GM23338 (cell line): ENCODE data around the gene ACO1.

Experiments
- CREB1 ChIP-seq: fragments of 250-450 bp; sonication (Bioruptor Pico); IDR thresholded peaks from 2 replicates; pipeline ENCODE4 v1.5.0; 2020; ENCODE audit warnings: low read depth, mild to moderate bottlenecking, moderate library complexity
- EZH2 ChIP-seq: fragments of 200-600 bp; sonication (generic); IDR thresholded peaks from one replicate; pipeline ENCODE4 v1.8.0; 2017; ENCODE audit warnings: antibody characterized with exemption, mild to moderate bottlenecking, low read depth; ENCODE audit not compliant: unreplicated experiment
- EZH2phosphoT487 ChIP-seq: fragments of 200-600 bp; sonication (generic); IDR thresholded peaks from one replicate; pipeline ENCODE4 v1.8.1; 2018; ENCODE audit warnings: antibody characterized with exemption; ENCODE audit not compliant: unreplicated experiment
- JUNB ChIP-seq: IDR thresholded peaks from one replicate; pipeline ENCODE4 v1.6.1; 2016; ENCODE audit warnings: antibody characterized with exemption; ENCODE audit not compliant: unreplicated experiment
- NANOG ChIP-seq: IDR thresholded peaks from 2 replicates; pipeline ENCODE4 v1.6.1; 2016; ENCODE audit warnings: antibody characterized with exemption, borderline replicate concordance
- POLR2AphosphoS5 ChIP-seq: IDR thresholded peaks from 2 replicates; pipeline ENCODE4 v1.6.1; 2016; ENCODE audit warnings: antibody characterized with exemption, low read depth
- STAT1 ChIP-seq: IDR thresholded peaks from one replicate; pipeline ENCODE4 v1.6.1; 2016; ENCODE audit warnings: antibody characterized with exemption; ENCODE audit not compliant: unreplicated experiment
- ZNF114 ChIP-seq: fragments of 250-450 bp; sonication (Bioruptor Pico); IDR thresholded peaks from 2 replicates; pipeline ENCODE4 v1.5.0; 2020; ENCODE audit warnings: mild to moderate bottlenecking, moderate library complexity
- ZNF331 ChIP-seq: fragments of 250-450 bp; sonication (Bioruptor Pico); IDR thresholded peaks from 2 replicates; pipeline ENCODE4 v1.5.0; 2020; ENCODE audit warnings: low read depth, mild to moderate bottlenecking, moderate library complexity
- TF ChIP-seq, protein P1 (sequence below), 2 experiments: fragments of 200-600 bp in 1 of 2; sonication (generic) in 1 of 2; conservative IDR thresholded peaks; 2 replicates each; pipeline versions ENCODE4 v1.5.1 to v1.6.1; 2016 to 2017; ENCODE audit warnings: antibody characterized with exemption in 2 of 2, low read depth in 2 of 2, mild to moderate bottlenecking in 2 of 2, moderate library complexity in 1 of 2
- TF ChIP-seq, protein P2 (sequence below): IDR thresholded peaks from one replicate; pipeline ENCODE4 v1.6.1; 2018; ENCODE audit warnings: antibody characterized with exemption; ENCODE audit not compliant: unreplicated experiment
- TF ChIP-seq, protein P3 (sequence below): IDR thresholded peaks from 2 replicates; pipeline ENCODE4 v1.6.1; 2016; ENCODE audit warnings: antibody characterized with exemption

GRCh38 chr9:32501868-32502267 is 117.4 kb downstream of the ACO1 start:
- TF ChIP-seq, protein P1, sequence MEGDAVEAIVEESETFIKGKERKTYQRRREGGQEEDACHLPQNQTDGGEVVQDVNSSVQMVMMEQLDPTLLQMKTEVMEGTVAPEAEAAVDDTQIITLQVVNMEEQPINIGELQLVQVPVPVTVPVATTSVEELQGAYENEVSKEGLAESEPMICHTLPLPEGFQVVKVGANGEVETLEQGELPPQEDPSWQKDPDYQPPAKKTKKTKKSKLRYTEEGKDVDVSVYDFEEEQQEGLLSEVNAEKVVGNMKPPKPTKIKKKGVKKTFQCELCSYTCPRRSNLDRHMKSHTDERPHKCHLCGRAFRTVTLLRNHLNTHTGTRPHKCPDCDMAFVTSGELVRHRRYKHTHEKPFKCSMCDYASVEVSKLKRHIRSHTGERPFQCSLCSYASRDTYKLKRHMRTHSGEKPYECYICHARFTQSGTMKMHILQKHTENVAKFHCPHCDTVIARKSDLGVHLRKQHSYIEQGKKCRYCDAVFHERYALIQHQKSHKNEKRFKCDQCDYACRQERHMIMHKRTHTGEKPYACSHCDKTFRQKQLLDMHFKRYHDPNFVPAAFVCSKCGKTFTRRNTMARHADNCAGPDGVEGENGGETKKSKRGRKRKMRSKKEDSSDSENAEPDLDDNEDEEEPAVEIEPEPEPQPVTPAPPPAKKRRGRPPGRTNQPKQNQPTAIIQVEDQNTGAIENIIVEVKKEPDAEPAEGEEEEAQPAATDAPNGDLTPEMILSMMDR (conservative IDR thresholded peaks at IDR 0.05; ENCODE audit: low read depth in 2 of 2): no peak
- TF ChIP-seq, protein P2, sequence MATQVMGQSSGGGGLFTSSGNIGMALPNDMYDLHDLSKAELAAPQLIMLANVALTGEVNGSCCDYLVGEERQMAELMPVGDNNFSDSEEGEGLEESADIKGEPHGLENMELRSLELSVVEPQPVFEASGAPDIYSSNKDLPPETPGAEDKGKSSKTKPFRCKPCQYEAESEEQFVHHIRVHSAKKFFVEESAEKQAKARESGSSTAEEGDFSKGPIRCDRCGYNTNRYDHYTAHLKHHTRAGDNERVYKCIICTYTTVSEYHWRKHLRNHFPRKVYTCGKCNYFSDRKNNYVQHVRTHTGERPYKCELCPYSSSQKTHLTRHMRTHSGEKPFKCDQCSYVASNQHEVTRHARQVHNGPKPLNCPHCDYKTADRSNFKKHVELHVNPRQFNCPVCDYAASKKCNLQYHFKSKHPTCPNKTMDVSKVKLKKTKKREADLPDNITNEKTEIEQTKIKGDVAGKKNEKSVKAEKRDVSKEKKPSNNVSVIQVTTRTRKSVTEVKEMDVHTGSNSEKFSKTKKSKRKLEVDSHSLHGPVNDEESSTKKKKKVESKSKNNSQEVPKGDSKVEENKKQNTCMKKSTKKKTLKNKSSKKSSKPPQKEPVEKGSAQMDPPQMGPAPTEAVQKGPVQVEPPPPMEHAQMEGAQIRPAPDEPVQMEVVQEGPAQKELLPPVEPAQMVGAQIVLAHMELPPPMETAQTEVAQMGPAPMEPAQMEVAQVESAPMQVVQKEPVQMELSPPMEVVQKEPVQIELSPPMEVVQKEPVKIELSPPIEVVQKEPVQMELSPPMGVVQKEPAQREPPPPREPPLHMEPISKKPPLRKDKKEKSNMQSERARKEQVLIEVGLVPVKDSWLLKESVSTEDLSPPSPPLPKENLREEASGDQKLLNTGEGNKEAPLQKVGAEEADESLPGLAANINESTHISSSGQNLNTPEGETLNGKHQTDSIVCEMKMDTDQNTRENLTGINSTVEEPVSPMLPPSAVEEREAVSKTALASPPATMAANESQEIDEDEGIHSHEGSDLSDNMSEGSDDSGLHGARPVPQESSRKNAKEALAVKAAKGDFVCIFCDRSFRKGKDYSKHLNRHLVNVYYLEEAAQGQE: no peak
- no peak for TF ChIP-seq ZNF114 (CRISPR knock-in tag)
- no peak for TF ChIP-seq POLR2AphosphoS5
- TF ChIP-seq, protein P3, sequence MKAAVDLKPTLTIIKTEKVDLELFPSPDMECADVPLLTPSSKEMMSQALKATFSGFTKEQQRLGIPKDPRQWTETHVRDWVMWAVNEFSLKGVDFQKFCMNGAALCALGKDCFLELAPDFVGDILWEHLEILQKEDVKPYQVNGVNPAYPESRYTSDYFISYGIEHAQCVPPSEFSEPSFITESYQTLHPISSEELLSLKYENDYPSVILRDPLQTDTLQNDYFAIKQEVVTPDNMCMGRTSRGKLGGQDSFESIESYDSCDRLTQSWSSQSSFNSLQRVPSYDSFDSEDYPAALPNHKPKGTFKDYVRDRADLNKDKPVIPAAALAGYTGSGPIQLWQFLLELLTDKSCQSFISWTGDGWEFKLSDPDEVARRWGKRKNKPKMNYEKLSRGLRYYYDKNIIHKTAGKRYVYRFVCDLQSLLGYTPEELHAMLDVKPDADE: no peak
- TF ChIP-seq EZH2phosphoT487: no peak
- no peak for TF ChIP-seq NANOG
- TF ChIP-seq EZH2: no peak
- TF ChIP-seq CREB1 (CRISPR knock-in tag): no peak
- TF ChIP-seq ZNF331 (CRISPR knock-in tag): no peak
- no peak for TF ChIP-seq JUNB
- no peak for TF ChIP-seq STAT1
